GM23338 (cell line): ENCODE data around the gene PRRG1. TPM values are rescaled to one million over a fixed set of nuclear protein-coding genes. Genes with fewer than 3 reads are reported as not detected.

Experiments
- ATAC-seq: fragments of 200-7000 bp; cut with Tn5 transposase; 3 replicates; pipeline ENCODE4 v1.9.1; 2020
- DNase-seq: peaks from one replicate; pipeline ENCODE4 v3.0.0-alpha.2; 2015; ENCODE audit warnings: low spot score
- H2AFZ ChIP-seq: fragments of 200-600 bp; sonication (generic); 2 replicates; pipeline ENCODE4 v1.8.0; 2016; ENCODE audit warnings: antibody characterized with exemption, mild to moderate bottlenecking, moderate library complexity
- H3F3A ChIP-seq: fragments of 200-600 bp; sonication (generic); replicated peaks from 2 replicates; pipeline ENCODE4 v1.8.0; 2017; ENCODE audit warnings: antibody characterized with exemption, mixed run types, low read depth
- H3K27ac ChIP-seq: fragments of 200-600 bp; sonication (generic); 2 replicates; pipeline ENCODE4 v1.6.1; 2016; ENCODE audit warnings: low read depth
- H3K27me3 ChIP-seq: fragments of 200-600 bp; sonication (generic); 2 replicates; pipeline ENCODE4 v1.8.0; 2016; ENCODE audit warnings: mild to moderate bottlenecking, mixed run types, moderate library complexity; ENCODE audit not compliant: insufficient read depth
- H3K36me3 ChIP-seq: fragments of 200-600 bp; sonication (generic); 2 replicates; pipeline ENCODE4 v1.8.0; 2016; ENCODE audit warnings: mild to moderate bottlenecking; ENCODE audit not compliant: insufficient read depth
- H3K4me1 ChIP-seq: fragments of 200-600 bp; sonication (generic); 2 replicates; pipeline ENCODE4 v1.8.0; 2016; ENCODE audit warnings: mild to moderate bottlenecking, moderate library complexity; ENCODE audit not compliant: insufficient read depth
- H3K4me2 ChIP-seq: fragments of 200-600 bp; sonication (generic); 2 replicates; pipeline ENCODE4 v1.7.1; 2017; ENCODE audit warnings: mixed run types
- H3K4me3 ChIP-seq: fragments of 200-600 bp; sonication (generic); 2 replicates; pipeline ENCODE4 v1.6.1; 2016; ENCODE audit warnings: mixed run types
- H3K79me2 ChIP-seq: fragments of 200-600 bp; sonication (generic); replicated peaks from 2 replicates; pipeline ENCODE4 v1.8.0; 2017; ENCODE audit warnings: mild to moderate bottlenecking; ENCODE audit not compliant: insufficient read depth
- H3K9me2 ChIP-seq: fragments of 200-600 bp; sonication (generic); 2 replicates; pipeline ENCODE4 v1.8.0; 2017; ENCODE audit not compliant: insufficient read depth
- H4K20me1 ChIP-seq: fragments of 200-600 bp; sonication (generic); replicated peaks from 2 replicates; pipeline ENCODE4 v1.8.0; 2017; ENCODE audit warnings: mild to moderate bottlenecking; ENCODE audit not compliant: insufficient read depth
- H3K27ac Mint-ChIP-seq: 2 replicates; pipeline ENCODE4 v1.8.0; 2020; ENCODE audit warnings: inconsistent platforms, mild to moderate bottlenecking, moderate library complexity, mixed read lengths
- H3K27me3 Mint-ChIP-seq: 3 replicates; pipeline ENCODE4 v1.8.0; 2022; ENCODE audit warnings: low read depth, mild to moderate bottlenecking, moderate library complexity, mixed read lengths, inconsistent platforms; ENCODE audit not compliant: insufficient read depth, poor library complexity
- H3K36me3 Mint-ChIP-seq: 3 replicates; pipeline ENCODE4 v1.8.0; 2021; ENCODE audit warnings: low read depth, mild to moderate bottlenecking, inconsistent platforms, moderate library complexity, mixed read lengths
- H3K4me1 Mint-ChIP-seq: 3 replicates; pipeline ENCODE4 v1.8.0; 2020; ENCODE audit warnings: mild to moderate bottlenecking, inconsistent platforms, mixed read lengths
- H3K4me3 Mint-ChIP-seq: 3 replicates; pipeline ENCODE4 v1.8.0; 2021; ENCODE audit warnings: moderate library complexity, mild to moderate bottlenecking, inconsistent platforms, mixed read lengths
- H3K9me3 Mint-ChIP-seq: 3 replicates; pipeline ENCODE4 v1.8.0; 2020; ENCODE audit warnings: moderate library complexity, mild to moderate bottlenecking, inconsistent platforms, mixed read lengths
- CREB1 ChIP-seq: fragments of 250-450 bp; sonication (Bioruptor Pico); IDR thresholded peaks from 2 replicates; pipeline ENCODE4 v1.5.0; 2020; ENCODE audit warnings: low read depth, mild to moderate bottlenecking, moderate library complexity
- EZH2 ChIP-seq: fragments of 200-600 bp; sonication (generic); IDR thresholded peaks from one replicate; pipeline ENCODE4 v1.8.0; 2017; ENCODE audit warnings: antibody characterized with exemption, mild to moderate bottlenecking, low read depth; ENCODE audit not compliant: unreplicated experiment
- EZH2phosphoT487 ChIP-seq: fragments of 200-600 bp; sonication (generic); IDR thresholded peaks from one replicate; pipeline ENCODE4 v1.8.1; 2018; ENCODE audit warnings: antibody characterized with exemption; ENCODE audit not compliant: unreplicated experiment
- JUNB ChIP-seq: IDR thresholded peaks from one replicate; pipeline ENCODE4 v1.6.1; 2016; ENCODE audit warnings: antibody characterized with exemption; ENCODE audit not compliant: unreplicated experiment
- NANOG ChIP-seq: IDR thresholded peaks from 2 replicates; pipeline ENCODE4 v1.6.1; 2016; ENCODE audit warnings: antibody characterized with exemption, borderline replicate concordance
- POLR2AphosphoS5 ChIP-seq: IDR thresholded peaks from 2 replicates; pipeline ENCODE4 v1.6.1; 2016; ENCODE audit warnings: antibody characterized with exemption, low read depth
- STAT1 ChIP-seq: IDR thresholded peaks from one replicate; pipeline ENCODE4 v1.6.1; 2016; ENCODE audit warnings: antibody characterized with exemption; ENCODE audit not compliant: unreplicated experiment
- ZNF114 ChIP-seq: fragments of 250-450 bp; sonication (Bioruptor Pico); IDR thresholded peaks from 2 replicates; pipeline ENCODE4 v1.5.0; 2020; ENCODE audit warnings: mild to moderate bottlenecking, moderate library complexity
- ZNF331 ChIP-seq: fragments of 250-450 bp; sonication (Bioruptor Pico); IDR thresholded peaks from 2 replicates; pipeline ENCODE4 v1.5.0; 2020; ENCODE audit warnings: low read depth, mild to moderate bottlenecking, moderate library complexity
- polyA plus RNA-seq: library from polyadenylated mRNA; unstranded; fragments of >200 nt; fragmentation: Nextera tagmentation; extraction: Ambion mirVana; gene quantifications from 2 replicates; pipeline ENCODE4 v1.2.1, GENCODE V29; 2016
- total RNA-seq: library from RNA; depleted of rRNA; stranded (reverse); fragments of >200 nt; shearing (Covaris generic); gene quantifications from 2 replicates; pipeline ENCODE4 v1.2.3, GENCODE V29; 2014
- TF ChIP-seq, protein P1 (sequence below): IDR thresholded peaks from one replicate; pipeline ENCODE4 v1.6.1; 2018; ENCODE audit warnings: antibody characterized with exemption; ENCODE audit not compliant: unreplicated experiment
- TF ChIP-seq, protein P2 (sequence below), 2 experiments: fragments of 200-600 bp in 1 of 2; sonication (generic) in 1 of 2; conservative IDR thresholded peaks; 2 replicates each; pipeline versions ENCODE4 v1.5.1 to v1.6.1; 2016 to 2017; ENCODE audit warnings: antibody characterized with exemption in 2 of 2, low read depth in 2 of 2, mild to moderate bottlenecking in 2 of 2, moderate library complexity in 1 of 2
- TF ChIP-seq, protein P3 (sequence below): IDR thresholded peaks from 2 replicates; pipeline ENCODE4 v1.6.1; 2016; ENCODE audit warnings: antibody characterized with exemption

PRRG1 gene
- total and polyA plus RNA-seq, 2 experiments from 2014 or later: 3.8 to 10.8 TPM

DNA sequence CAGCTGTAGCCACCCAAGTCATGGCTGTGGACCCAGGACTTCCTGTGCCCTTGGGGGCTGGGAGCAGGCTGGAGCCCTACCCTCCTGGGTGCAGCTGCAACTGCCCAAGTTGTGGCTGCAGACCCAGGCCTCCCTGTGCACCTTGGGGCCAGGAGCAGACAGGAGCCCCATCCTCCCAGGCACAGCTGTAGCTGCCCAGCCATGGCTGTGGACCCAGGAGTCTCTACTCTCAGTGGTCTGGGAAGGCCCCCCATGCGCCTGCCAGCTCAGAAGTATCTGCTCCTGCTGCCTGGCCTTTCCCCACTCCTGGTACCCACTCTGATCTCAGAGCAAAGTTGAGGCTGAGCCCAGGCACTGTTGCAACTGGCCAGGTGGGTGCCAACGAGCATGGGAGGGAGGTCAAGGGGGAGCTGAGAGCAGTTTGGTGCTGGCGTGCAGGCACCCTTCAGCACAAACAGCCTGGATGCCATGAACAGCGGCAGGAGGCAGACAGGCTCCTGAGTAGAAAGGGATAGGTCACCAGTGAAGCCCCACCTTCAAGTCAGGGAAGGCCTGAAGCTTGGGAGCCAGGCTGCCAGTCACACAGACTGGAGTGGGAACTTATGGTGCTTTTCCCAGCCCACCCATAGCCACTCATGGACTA lies 21.5 kb downstream of the PRRG1 start:
- H4K20me1 ChIP-seq: no peaks in the 10 kb centered on the region
- H3K4me1 Mint-ChIP-seq: peaks cover 2% of the 10 kb centered on the region; the same call in 1 of the 3 replicates
- H3K4me2 ChIP-seq: no peak overlapping the region
- H3K27me3 Mint-ChIP-seq: no peaks in the 10 kb centered on the region
- H3K4me3 ChIP-seq: no peak overlapping the region
- H2AFZ ChIP-seq: no peak overlapping the region
- H3F3A ChIP-seq: no peaks in the 10 kb centered on the region
- no peaks in the 10 kb centered on the region for H3K9me2 ChIP-seq
- H3K9me3 Mint-ChIP-seq: no peaks in the 10 kb centered on the region
- no peaks in the 10 kb centered on the region for H3K36me3 ChIP-seq
- no peaks in the 10 kb centered on the region for H3K4me1 ChIP-seq
- H3K36me3 Mint-ChIP-seq: no peaks in the 10 kb centered on the region
- no peaks in the 10 kb centered on the region for H3K27me3 ChIP-seq
- DNase-seq (no peak), ATAC-seq (no peak)
- TF ChIP-seq EZH2 (no peak), ZNF114 (CRISPR knock-in tag) (no peak), POLR2AphosphoS5 (no peak), JUNB (no peak), ZNF331 (CRISPR knock-in tag) (no peak), STAT1 (no peak), CREB1 (CRISPR knock-in tag) (no peak), NANOG (no peak), EZH2phosphoT487 (no peak)
- TF ChIP-seq, protein P1, sequence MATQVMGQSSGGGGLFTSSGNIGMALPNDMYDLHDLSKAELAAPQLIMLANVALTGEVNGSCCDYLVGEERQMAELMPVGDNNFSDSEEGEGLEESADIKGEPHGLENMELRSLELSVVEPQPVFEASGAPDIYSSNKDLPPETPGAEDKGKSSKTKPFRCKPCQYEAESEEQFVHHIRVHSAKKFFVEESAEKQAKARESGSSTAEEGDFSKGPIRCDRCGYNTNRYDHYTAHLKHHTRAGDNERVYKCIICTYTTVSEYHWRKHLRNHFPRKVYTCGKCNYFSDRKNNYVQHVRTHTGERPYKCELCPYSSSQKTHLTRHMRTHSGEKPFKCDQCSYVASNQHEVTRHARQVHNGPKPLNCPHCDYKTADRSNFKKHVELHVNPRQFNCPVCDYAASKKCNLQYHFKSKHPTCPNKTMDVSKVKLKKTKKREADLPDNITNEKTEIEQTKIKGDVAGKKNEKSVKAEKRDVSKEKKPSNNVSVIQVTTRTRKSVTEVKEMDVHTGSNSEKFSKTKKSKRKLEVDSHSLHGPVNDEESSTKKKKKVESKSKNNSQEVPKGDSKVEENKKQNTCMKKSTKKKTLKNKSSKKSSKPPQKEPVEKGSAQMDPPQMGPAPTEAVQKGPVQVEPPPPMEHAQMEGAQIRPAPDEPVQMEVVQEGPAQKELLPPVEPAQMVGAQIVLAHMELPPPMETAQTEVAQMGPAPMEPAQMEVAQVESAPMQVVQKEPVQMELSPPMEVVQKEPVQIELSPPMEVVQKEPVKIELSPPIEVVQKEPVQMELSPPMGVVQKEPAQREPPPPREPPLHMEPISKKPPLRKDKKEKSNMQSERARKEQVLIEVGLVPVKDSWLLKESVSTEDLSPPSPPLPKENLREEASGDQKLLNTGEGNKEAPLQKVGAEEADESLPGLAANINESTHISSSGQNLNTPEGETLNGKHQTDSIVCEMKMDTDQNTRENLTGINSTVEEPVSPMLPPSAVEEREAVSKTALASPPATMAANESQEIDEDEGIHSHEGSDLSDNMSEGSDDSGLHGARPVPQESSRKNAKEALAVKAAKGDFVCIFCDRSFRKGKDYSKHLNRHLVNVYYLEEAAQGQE: no peak
- TF ChIP-seq, protein P2, sequence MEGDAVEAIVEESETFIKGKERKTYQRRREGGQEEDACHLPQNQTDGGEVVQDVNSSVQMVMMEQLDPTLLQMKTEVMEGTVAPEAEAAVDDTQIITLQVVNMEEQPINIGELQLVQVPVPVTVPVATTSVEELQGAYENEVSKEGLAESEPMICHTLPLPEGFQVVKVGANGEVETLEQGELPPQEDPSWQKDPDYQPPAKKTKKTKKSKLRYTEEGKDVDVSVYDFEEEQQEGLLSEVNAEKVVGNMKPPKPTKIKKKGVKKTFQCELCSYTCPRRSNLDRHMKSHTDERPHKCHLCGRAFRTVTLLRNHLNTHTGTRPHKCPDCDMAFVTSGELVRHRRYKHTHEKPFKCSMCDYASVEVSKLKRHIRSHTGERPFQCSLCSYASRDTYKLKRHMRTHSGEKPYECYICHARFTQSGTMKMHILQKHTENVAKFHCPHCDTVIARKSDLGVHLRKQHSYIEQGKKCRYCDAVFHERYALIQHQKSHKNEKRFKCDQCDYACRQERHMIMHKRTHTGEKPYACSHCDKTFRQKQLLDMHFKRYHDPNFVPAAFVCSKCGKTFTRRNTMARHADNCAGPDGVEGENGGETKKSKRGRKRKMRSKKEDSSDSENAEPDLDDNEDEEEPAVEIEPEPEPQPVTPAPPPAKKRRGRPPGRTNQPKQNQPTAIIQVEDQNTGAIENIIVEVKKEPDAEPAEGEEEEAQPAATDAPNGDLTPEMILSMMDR (conservative IDR thresholded peaks at IDR 0.05; ENCODE audit: low read depth in 2 of 2): no peak
- TF ChIP-seq, protein P3, sequence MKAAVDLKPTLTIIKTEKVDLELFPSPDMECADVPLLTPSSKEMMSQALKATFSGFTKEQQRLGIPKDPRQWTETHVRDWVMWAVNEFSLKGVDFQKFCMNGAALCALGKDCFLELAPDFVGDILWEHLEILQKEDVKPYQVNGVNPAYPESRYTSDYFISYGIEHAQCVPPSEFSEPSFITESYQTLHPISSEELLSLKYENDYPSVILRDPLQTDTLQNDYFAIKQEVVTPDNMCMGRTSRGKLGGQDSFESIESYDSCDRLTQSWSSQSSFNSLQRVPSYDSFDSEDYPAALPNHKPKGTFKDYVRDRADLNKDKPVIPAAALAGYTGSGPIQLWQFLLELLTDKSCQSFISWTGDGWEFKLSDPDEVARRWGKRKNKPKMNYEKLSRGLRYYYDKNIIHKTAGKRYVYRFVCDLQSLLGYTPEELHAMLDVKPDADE: no peak
- no peak overlapping the region for H3K27ac Mint-ChIP-seq
- peaks cover 48% of the 10 kb centered on the region for H3K79me2 ChIP-seq
- no peak overlapping the region for H3K27ac ChIP-seq
- H3K4me3 Mint-ChIP-seq: no peak overlapping the region
